Activated T-cell treated with anti-CD3 and anti-CD28 coated beads, Interleukin-2, amount 50 U/mL, for 4 hours (primary cell): Measurements from ENCODE around the gene PRDM1. TPM values are rescaled to one million over a fixed set of nuclear protein-coding genes. Genes with fewer than 3 reads are reported as not detected.
A peak's percentile ranks its signal among the peaks of the same experiment; 100 is the strongest.

Experiments
- ATAC-seq, 2 donors: fragments of 200-7000 bp; cut with Tn5 transposase; one replicate each; pipeline ENCODE4 v1.10.0; 2021
- DNase-seq: peaks from one replicate; pipeline ENCODE4 v3.0.0-alpha.2; 2020
- H3K27me3 Mint-ChIP-seq: one replicate; pipeline ENCODE4 v1.8.0; 2021; ENCODE audit warnings: low read depth, mixed read lengths
- H3K36me3 Mint-ChIP-seq: one replicate; pipeline ENCODE4 v1.8.0; 2022; ENCODE audit warnings: mixed read lengths; ENCODE audit not compliant: insufficient read depth
- H3K4me1 Mint-ChIP-seq: one replicate; pipeline ENCODE4 v1.8.0; 2021; ENCODE audit warnings: low read depth, mixed read lengths
- H3K4me3 Mint-ChIP-seq: one replicate; pipeline ENCODE4 v1.8.0; 2021; ENCODE audit warnings: mild to moderate bottlenecking, moderate library complexity, mixed read lengths
- H3K9me3 Mint-ChIP-seq: one replicate; pipeline ENCODE4 v1.8.0; 2021; ENCODE audit warnings: mixed read lengths
- total RNA-seq, 3 donors: library from RNA; stranded (reverse); gene quantifications; one replicate each; pipeline ENCODE4 v1.2.1, GENCODE V29; 2021

PRDM1 gene
- total RNA-seq, 3 donors from 2014 or later: 43.7 to 96.9 (median 86.0) TPM

GRCh38 chr6:106108129-106108528, 22.0 kb downstream of the PRDM1 start:
- H3K4me1 Mint-ChIP-seq: peaks cover 80% of the 10 kb centered on the region
- ATAC-seq (no peak), DNase-seq (no peak)
- peaks cover 53% of the 10 kb centered on the region for H3K36me3 Mint-ChIP-seq
- H3K27me3 Mint-ChIP-seq: no peaks in the 10 kb centered on the region
- H3K9me3 Mint-ChIP-seq: no peaks in the 10 kb centered on the region
- H3K4me3 Mint-ChIP-seq: no peak overlapping the region

- no peak overlapping the region for H3K4me3 Mint-ChIP-seq
- peaks cover 80% of the 10 kb centered on the region for H3K4me1 Mint-ChIP-seq
- H3K27me3 Mint-ChIP-seq: no peaks in the 10 kb centered on the region
- peaks cover 45% of the 10 kb centered on the region for H3K36me3 Mint-ChIP-seq
- H3K9me3 Mint-ChIP-seq: no peaks in the 10 kb centered on the region
- no peak for ATAC-seq
- no peak for DNase-seq
Observed at GRCh38 chr6:106109029-106109428, 22.9 kb downstream of the PRDM1 start.

- peaks cover 36% of the 10 kb centered on the region for H3K36me3 Mint-ChIP-seq
- H3K4me3 Mint-ChIP-seq: no peak overlapping the region
- peaks cover 82% of the 10 kb centered on the region for H3K4me1 Mint-ChIP-seq
- ATAC-seq (no peak), DNase-seq (no peak)
- H3K27me3 Mint-ChIP-seq: no peaks in the 10 kb centered on the region
- no peaks in the 10 kb centered on the region for H3K9me3 Mint-ChIP-seq
Observed at GRCh38 chr6:106110164-106110826, 24.2 kb downstream of the PRDM1 start.

DNA sequence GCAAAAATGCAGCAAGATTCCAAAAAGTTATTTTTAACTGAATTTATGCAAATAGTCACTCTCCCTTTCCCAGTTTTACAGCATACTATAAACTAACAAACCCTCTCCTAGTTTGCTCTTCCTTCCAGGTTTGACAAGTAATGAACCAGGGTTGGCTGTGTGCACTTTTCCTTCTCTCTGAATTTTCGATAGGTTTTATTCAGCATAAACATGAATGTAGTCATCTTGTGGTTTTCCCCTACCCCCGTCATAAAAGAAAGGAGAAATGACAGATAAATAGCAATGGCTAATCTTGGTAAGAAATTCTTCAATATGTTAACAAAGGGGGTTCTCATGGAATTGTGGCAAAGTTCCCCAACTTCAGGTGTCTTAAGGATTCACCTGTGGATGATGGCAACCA, 26.3 kb downstream of the PRDM1 start:
- Mint-ChIP-seq H3K36me3 (peaks cover 16% of the 10 kb centered on the region), H3K4me3 (peak overlapping the region; percentile 1), H3K27me3 (no peaks in the 10 kb centered on the region), H3K4me1 (peaks cover 81% of the 10 kb centered on the region), H3K9me3 (no peaks in the 10 kb centered on the region)
- ATAC-seq (peak; percentile 41 to 43), DNase-seq (no peak)

GRCh38 chr6:106113256-106113959, 27.3 kb downstream of the PRDM1 start:
- H3K9me3 Mint-ChIP-seq: no peaks in the 10 kb centered on the region
- no peaks in the 10 kb centered on the region for H3K27me3 Mint-ChIP-seq
- H3K4me3 Mint-ChIP-seq: peak overlapping the region; percentile 40
- peaks cover 82% of the 10 kb centered on the region for H3K4me1 Mint-ChIP-seq
- ATAC-seq (no peak), DNase-seq (no peak)
- peaks cover 9% of the 10 kb centered on the region for H3K36me3 Mint-ChIP-seq

DNA sequence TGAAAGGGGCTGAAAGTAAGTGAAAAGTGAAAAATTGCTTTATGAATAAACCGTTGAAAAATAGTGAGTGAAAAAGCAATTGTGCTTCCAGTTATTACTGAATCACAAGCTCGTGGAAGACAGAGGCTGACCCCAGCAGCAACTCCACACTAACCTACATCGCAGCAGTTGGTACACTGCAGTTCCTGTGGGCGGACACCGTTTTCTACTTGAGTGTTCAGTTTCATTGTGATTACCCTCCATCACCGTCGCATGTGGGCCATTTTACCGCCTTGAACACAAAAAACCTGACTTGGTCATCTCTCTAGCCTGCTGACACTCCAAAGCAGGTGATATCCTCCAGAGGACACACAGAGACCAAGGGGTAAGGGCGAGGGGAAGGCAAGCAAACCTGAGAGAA, 28.4 kb downstream of the PRDM1 start:
- peaks cover 5% of the 10 kb centered on the region for H3K36me3 Mint-ChIP-seq
- H3K4me3 Mint-ChIP-seq: peak overlapping the region; percentile 35

GRCh38 chr6:106115286-106115685, 29.1 kb downstream of the PRDM1 start:
- no peak for ATAC-seq

More for the DNA sequence above, 28.4 kb downstream of the PRDM1 start:
- H3K9me3 Mint-ChIP-seq: no peaks in the 10 kb centered on the region
- H3K4me1 Mint-ChIP-seq: peaks cover 83% of the 10 kb centered on the region
- H3K27me3 Mint-ChIP-seq: no peaks in the 10 kb centered on the region
- ATAC-seq (peak; percentile 79 to 80), DNase-seq (peak; percentile 36)

DNA sequence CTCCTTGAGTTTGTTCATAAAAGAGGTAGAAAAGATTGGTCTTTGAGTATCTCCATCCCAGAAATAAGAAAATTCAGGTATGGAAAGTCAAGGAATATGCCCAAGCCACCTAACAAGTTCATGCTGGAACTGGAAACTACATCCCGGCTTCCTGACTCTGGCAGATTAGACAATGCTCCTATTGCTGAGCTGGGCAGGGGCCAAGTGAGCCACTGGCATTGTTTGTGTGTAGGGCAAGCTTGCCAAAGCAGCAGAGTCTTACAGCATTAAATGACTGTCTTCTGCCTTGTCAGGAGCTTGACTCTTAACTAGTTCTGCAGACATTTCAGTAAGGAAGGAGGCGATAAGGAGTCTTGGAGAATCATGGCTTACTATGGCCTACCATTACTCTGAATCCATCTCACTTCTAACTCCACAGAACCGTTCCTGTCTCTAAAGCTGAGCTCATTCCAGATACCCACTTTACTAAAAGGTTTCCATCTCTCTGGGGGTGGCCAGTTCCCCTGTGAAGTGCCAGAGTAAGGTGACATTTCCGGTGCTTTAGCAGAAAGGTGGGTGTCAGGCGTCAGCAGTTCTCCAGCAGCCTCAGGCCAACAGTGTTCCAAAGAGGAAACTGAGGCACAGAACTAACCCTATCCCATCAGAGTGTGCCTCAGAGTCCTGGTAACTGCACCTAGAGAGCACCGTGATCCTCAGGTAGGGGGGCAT, 30.1 kb downstream of the PRDM1 start:
- Mint-ChIP-seq H3K27me3 (no peaks in the 10 kb centered on the region), H3K36me3 (no peaks in the 10 kb centered on the region), H3K9me3 (no peaks in the 10 kb centered on the region), H3K4me1 (peaks cover 84% of the 10 kb centered on the region), H3K4me3 (no peak overlapping the region)
- no peak for DNase-seq
- ATAC-seq: no peak

More at GRCh38 chr6:106115286-106115685, 29.1 kb downstream of the PRDM1 start:
- no peaks in the 10 kb centered on the region for H3K27me3 Mint-ChIP-seq
- H3K36me3 Mint-ChIP-seq: no peaks in the 10 kb centered on the region
- H3K4me3 Mint-ChIP-seq: no peak overlapping the region
- no peaks in the 10 kb centered on the region for H3K9me3 Mint-ChIP-seq
- DNase-seq: no peak
- peaks cover 85% of the 10 kb centered on the region for H3K4me1 Mint-ChIP-seq

DNA sequence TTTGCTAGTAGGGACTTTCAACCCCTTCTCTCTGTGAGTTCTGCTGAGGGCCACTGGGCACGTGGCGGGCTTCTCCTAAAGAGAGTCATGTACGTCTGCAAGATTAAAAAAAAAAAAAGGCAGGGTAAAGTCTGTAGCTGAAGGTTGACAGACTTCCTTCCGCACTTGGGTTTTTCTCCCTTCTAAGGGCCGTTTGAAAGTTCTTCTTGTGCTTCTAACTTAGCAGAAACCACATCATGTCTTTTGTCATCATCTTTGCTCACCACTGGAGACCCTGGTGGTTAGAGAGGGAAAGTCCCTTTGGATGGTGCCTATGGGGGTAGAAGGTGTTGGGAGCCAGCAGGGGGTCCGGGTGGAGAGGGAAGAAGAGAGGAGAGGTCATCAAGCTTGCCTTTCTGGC, 31.4 kb downstream of the PRDM1 start:
- peak; percentile 62 to 63 for ATAC-seq
- Mint-ChIP-seq H3K27me3 (no peaks in the 10 kb centered on the region), H3K36me3 (no peaks in the 10 kb centered on the region), H3K9me3 (no peaks in the 10 kb centered on the region), H3K4me3 (no peak overlapping the region), H3K4me1 (peaks cover 73% of the 10 kb centered on the region)
- DNase-seq: peak; percentile 66

DNA sequence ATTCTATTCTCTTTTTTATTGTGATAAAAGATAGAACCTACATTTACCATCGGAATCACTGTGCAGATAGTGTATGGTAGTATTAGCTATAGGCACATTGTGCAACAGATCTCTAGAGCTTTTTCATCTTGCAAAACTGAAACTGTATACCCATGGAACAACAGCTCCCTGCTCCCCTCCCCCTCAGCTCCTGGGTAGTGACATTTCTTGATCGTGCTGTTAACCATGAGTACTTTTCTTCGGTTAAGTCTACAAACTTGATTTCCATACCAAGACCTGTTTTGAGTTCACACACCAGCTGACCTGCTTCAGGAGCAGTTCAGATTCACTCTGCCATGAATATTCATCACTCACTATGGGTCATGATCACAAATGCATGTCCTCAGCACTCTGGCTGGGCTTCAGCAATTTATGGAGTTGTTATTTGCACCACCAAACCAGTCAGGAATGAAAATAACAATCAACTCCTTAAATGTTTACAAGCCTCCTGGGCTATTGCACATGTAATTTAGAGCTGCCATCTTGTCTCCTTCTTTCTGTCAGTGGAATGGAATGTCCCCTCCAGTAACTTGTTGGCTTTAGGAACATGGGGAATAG, 32.8 kb downstream of the PRDM1 start:
- DNase-seq: no peak
- peaks cover 59% of the 10 kb centered on the region for H3K4me1 Mint-ChIP-seq
- no peaks in the 10 kb centered on the region for H3K36me3 Mint-ChIP-seq
- no peak overlapping the region for H3K4me3 Mint-ChIP-seq
- H3K27me3 Mint-ChIP-seq: no peaks in the 10 kb centered on the region
- no peaks in the 10 kb centered on the region for H3K9me3 Mint-ChIP-seq
- ATAC-seq: no peak

DNA sequence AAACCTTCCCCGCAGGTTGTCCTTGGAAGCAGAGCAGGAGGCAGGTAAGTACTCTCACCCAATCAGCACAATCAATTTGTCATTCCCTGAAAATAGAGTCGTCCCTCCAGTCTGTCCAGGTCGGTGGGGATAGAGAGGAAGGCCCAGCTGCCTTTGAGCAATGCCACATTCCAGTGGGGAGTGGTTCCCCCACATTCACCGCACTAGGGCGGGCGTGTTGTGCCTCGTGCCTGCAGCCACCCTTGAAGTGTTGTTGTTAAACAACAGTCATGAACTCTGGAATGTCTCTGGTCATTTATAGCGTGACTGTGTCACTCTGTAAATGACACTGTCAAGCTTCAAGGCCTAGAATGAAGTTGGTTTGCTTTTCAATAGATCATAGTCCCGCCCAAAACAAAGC, 33.4 kb downstream of the PRDM1 start:
- ATAC-seq: no peak
- Mint-ChIP-seq H3K27me3 (no peaks in the 10 kb centered on the region), H3K36me3 (no peaks in the 10 kb centered on the region), H3K9me3 (no peaks in the 10 kb centered on the region), H3K4me3 (no peak overlapping the region), H3K4me1 (peaks cover 55% of the 10 kb centered on the region)
- DNase-seq: no peak

DNA sequence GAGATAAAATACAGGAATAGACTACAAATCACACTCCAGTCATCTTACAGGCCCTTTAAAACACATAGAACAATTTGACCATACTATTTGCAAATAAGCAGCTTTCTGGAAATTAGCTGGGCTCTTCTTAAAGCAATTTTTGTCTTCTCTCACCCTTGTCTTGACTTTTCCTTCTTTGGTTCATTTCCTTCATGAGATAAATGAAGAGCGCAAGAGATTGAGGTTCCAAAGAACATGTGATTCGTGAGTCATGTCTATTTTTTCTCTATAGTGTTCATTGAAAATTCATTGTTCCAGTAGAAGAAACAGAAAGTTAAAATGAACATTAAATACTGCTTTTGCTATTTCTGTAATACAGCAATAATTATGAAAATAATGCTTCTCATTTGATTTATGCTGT, 33.9 kb downstream of the PRDM1 start:
- peaks cover 53% of the 10 kb centered on the region for H3K4me1 Mint-ChIP-seq

DNA sequence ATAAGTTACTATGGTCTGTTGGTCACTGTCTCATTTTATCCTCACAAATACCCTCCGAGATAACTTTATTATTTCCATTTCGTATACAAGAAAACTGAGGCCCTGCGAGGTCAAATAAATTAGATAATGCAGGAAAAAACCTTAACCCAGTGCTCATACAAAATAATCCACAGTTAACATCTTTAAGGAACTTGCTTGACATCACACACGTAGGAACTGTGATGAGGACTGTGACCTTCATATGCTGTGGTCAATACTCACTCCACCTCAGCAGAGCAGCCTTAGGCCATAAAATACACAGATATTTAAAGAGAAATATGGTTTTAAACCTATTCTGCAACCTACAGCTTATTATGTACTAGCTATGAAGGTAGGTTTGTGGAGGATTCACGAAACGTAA, 34.3 kb downstream of the PRDM1 start:
- Mint-ChIP-seq H3K9me3 (no peaks in the 10 kb centered on the region), H3K4me1 (peaks cover 52% of the 10 kb centered on the region), H3K36me3 (no peaks in the 10 kb centered on the region), H3K27me3 (no peaks in the 10 kb centered on the region), H3K4me3 (no peak overlapping the region)
- ATAC-seq (no peak), DNase-seq (no peak)

More for the DNA sequence above, 33.9 kb downstream of the PRDM1 start:
- no peaks in the 10 kb centered on the region for H3K9me3 Mint-ChIP-seq
- no peak for DNase-seq
- no peaks in the 10 kb centered on the region for H3K36me3 Mint-ChIP-seq
- H3K4me3 Mint-ChIP-seq: no peak overlapping the region
- ATAC-seq: no peak
- no peaks in the 10 kb centered on the region for H3K27me3 Mint-ChIP-seq

DNA sequence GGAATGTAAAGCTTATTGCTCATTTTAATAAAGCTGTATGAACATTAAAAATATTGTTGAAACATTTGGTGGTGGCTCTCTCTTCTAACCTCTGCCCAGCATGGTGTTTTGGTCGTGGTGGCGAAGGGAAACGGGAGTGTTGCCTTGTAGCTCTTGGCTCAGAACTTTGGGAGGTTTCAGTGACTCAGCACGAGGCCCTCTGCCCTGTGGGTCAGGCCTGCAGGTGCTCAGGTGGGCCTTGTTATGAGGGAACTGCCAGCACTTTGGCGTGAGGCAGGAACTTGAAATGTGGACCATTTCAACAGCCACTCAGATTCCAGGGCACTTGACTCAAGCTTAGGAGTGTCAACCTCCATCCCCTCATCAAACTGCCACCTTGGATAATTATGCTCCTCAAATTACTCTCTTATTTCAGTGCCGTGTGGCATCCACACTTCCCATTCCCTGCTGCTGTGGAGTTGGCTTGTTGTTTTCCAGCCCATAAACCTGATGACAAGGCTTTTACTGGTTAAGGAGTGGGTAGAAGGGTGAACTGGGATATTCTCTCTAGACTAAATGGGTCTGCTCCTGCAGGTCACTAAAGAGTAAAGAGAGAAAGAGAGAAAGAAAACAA, 36.3 kb downstream of the PRDM1 start:
- DNase-seq: no peak
- H3K36me3 Mint-ChIP-seq: no peaks in the 10 kb centered on the region
- no peak overlapping the region for H3K4me3 Mint-ChIP-seq
- H3K27me3 Mint-ChIP-seq: no peaks in the 10 kb centered on the region
- no peak for ATAC-seq
- H3K9me3 Mint-ChIP-seq: no peaks in the 10 kb centered on the region
- H3K4me1 Mint-ChIP-seq: peaks cover 44% of the 10 kb centered on the region
